Breast epithelium (tissue), 4 donors: ENCODE results near the gene HNRNPH1. TPM values are rescaled to one million over a fixed set of nuclear protein-coding genes. Genes with fewer than 3 reads are reported as not detected.
"Not testable (repeated sequence)": the region's sequence is repeated elsewhere in the genome, so short reads cannot be mapped to it uniquely, and the experiment has no call there.

Experiments used
- DNase-seq, 2 donors: peaks; one replicate each; pipeline ENCODE4 v3.0.0-alpha.2; 2019; ENCODE audit warnings: low spot score in 2 of 2
- H3K27ac ChIP-seq, 2 donors: fragments of 200-600 bp; sonication (generic) in 1 of 2; one replicate each; pipeline ENCODE4 v1.5.1; 2016 to 2019; ENCODE audit warnings: mild to moderate bottlenecking in 1 of 2
- H3K27me3 ChIP-seq, 2 donors: fragments of 200-600 bp; sonication (generic) in 1 of 2; one replicate each; pipeline versions ENCODE4 v1.5.1 to v1.6.0; 2017 to 2019; ENCODE audit warnings: control low read depth in 1 of 2, mild to moderate bottlenecking in 1 of 2
- H3K36me3 ChIP-seq: fragments of 200-600 bp; one replicate; pipeline ENCODE4 v1.5.1; 2019
- H3K4me1 ChIP-seq, 2 donors: fragments of 200-600 bp; sonication (generic); one replicate each; pipeline ENCODE4 v1.5.1; 2016 to 2019; ENCODE audit warnings: control low read depth in 1 of 2
- H3K4me3 ChIP-seq, 3 donors: fragments of 200-600 bp; sonication (generic); 1 replicate in 2 of 3; 2 replicates in 1 of 3; pipeline ENCODE4 v1.5.1; 2016 to 2019; ENCODE audit warnings: mild to moderate bottlenecking in 3 of 3, moderate library complexity in 2 of 3
- H3K9me3 ChIP-seq, 2 donors: fragments of 200-600 bp; sonication (generic) in 1 of 2; one replicate each; pipeline ENCODE4 v1.5.1; 2016 to 2019; ENCODE audit warnings: control low read depth in 1 of 2
- CTCF ChIP-seq, 3 donors: fragments of 450-650 bp; IDR thresholded peaks; one replicate each; pipeline ENCODE4 v1.5.1; 2016 to 2017; ENCODE audit warnings: antibody characterized with exemption in 3 of 3, mild to moderate bottlenecking in 3 of 3, moderate library complexity in 3 of 3
- POLR2A ChIP-seq: fragments of 450-650 bp; IDR thresholded peaks from one replicate; pipeline ENCODE4 v1.6.1; 2016; ENCODE audit warnings: antibody characterized with exemption, mild to moderate bottlenecking, moderate library complexity
- POLR2AphosphoS5 ChIP-seq, 3 donors: sonication (generic); formaldehyde crosslinking; IDR thresholded peaks; one replicate each; pipeline ENCODE4 v1.6.1; 2017; ENCODE audit warnings: antibody characterized with exemption in 3 of 3
- intact Hi-C: fragments of 100-400 bp; cut with DNase I; formaldehyde crosslinking; loops from one replicate; pipeline ENCODE4 v1.15.1; 2023; ENCODE audit warnings: low total_unique reads
- total RNA-seq, 3 donors: library from RNA; depleted of rRNA; stranded (reverse); fragments of >200 nt; gene quantifications; one replicate each; pipeline ENCODE4 v1.1.0, GENCODE V29; 2016

HNRNPH1 gene
- total RNA-seq, 3 donors from 2014 or later = 577 to 931 (median 621) TPM

GRCh38 chr5:179648410-179648809 lies 24.9 kb upstream of the HNRNPH1 start:
- Histone ChIP-seq H3K27me3 (no peaks in the 10 kb centered on the region), H3K27ac (no peak overlapping the region), H3K4me1 (no peaks in the 10 kb centered on the region), H3K36me3 (no peaks in the 10 kb centered on the region), H3K9me3 (no peaks in the 10 kb centered on the region), H3K4me3 (no peak overlapping the region)
- TF ChIP-seq CTCF (IDR thresholded peaks at IDR 0.05) (no peak), POLR2A (no peak), POLR2AphosphoS5 (IDR thresholded peaks at IDR 0.05) (no peak)
- DNase-seq = no peak
- intact Hi-C loops = no loop called here

- H3K27ac ChIP-seq, H3K9me3 ChIP-seq, H3K4me3 ChIP-seq, intact Hi-C loops, H3K27me3 ChIP-seq, DNase-seq, H3K4me1 ChIP-seq, H3K36me3 ChIP-seq: not testable (repeated sequence)
Measured at GRCh38 chr5:179644766-179645165, 21.3 kb upstream of the HNRNPH1 start.

- H3K4me1 ChIP-seq, DNase-seq, H3K9me3 ChIP-seq, H3K27ac ChIP-seq, intact Hi-C loops, H3K27me3 ChIP-seq, H3K4me3 ChIP-seq, H3K36me3 ChIP-seq: not testable (repeated sequence)
Measured at GRCh38 chr5:179643141-179643920, 19.9 kb upstream of the HNRNPH1 start.

- H3K4me1 ChIP-seq, DNase-seq, intact Hi-C loops, H3K27ac ChIP-seq, H3K36me3 ChIP-seq, H3K9me3 ChIP-seq, H3K27me3 ChIP-seq, H3K4me3 ChIP-seq: not testable (repeated sequence)
Measured at GRCh38 chr5:179642626-179643025, 19.2 kb upstream of the HNRNPH1 start.

GRCh38 chr5:179641745-179642144 lies 18.3 kb upstream of the HNRNPH1 start:
- DNase-seq, H3K36me3 ChIP-seq, H3K4me1 ChIP-seq, H3K27ac ChIP-seq, intact Hi-C loops, H3K27me3 ChIP-seq, H3K9me3 ChIP-seq, H3K4me3 ChIP-seq: not testable (repeated sequence)

- H3K36me3 ChIP-seq, H3K4me1 ChIP-seq, intact Hi-C loops, H3K27me3 ChIP-seq, DNase-seq, H3K4me3 ChIP-seq, H3K27ac ChIP-seq, H3K9me3 ChIP-seq: not testable (repeated sequence)
Measured at GRCh38 chr5:179639296-179639695, 15.8 kb upstream of the HNRNPH1 start.

- H3K4me1 ChIP-seq, intact Hi-C loops, H3K9me3 ChIP-seq, H3K27ac ChIP-seq, H3K27me3 ChIP-seq, H3K36me3 ChIP-seq, DNase-seq: not testable (repeated sequence)
- H3K4me3 ChIP-seq = peak overlapping the region in 1 of 3 donors; percentile 15
Measured at GRCh38 chr5:179634370-179635172, 11.1 kb upstream of the HNRNPH1 start.

- DNase-seq, H3K36me3 ChIP-seq, H3K9me3 ChIP-seq, H3K27ac ChIP-seq, H3K4me1 ChIP-seq, intact Hi-C loops, H3K27me3 ChIP-seq: not testable (repeated sequence)
- peak overlapping the region; percentile 29 to 59 (median 38) for H3K4me3 ChIP-seq
Measured at GRCh38 chr5:179633501-179634369, 10.3 kb upstream of the HNRNPH1 start.
